GM19395 (cell line): Measurements from ENCODE around the gene TFEB.

Experiments
- ATAC-seq: cut with Tn5 transposase; IDR thresholded peaks from one replicate; pipeline ENCODE4 v1.9.1; 2021; ENCODE audit warnings: mild to moderate bottlenecking, moderate library complexity; ENCODE audit not compliant: unreplicated experiment

The TFEB gene

GRCh38 chr6:41655176-41655575 lies 80.2 kb downstream of the TFEB start:
- ATAC-seq, result no peak

GRCh38 chr6:41654698-41655151 lies 80.7 kb downstream of the TFEB start:
- no peak for ATAC-seq

- ATAC-seq, result no peak
Observed at GRCh38 chr6:41654151-41654697, 81.2 kb downstream of the TFEB start.

- ATAC-seq, result no peak
Observed at GRCh38 chr6:41653691-41654090, 81.7 kb downstream of the TFEB start.

GRCh38 chr6:41652866-41653652 lies 82.3 kb downstream of the TFEB start:
- ATAC-seq, result no peak

GRCh38 chr6:41651962-41652657 lies 83.3 kb downstream of the TFEB start:
- no peak for ATAC-seq

- no peak for ATAC-seq
Observed at GRCh38 chr6:41651246-41651961, 84.0 kb downstream of the TFEB start.

GRCh38 chr6:41650120-41650519 lies 85.3 kb downstream of the TFEB start:
- ATAC-seq, result no peak

GRCh38 chr6:41649596-41649995 lies 85.8 kb downstream of the TFEB start:
- ATAC-seq, result no peak

GRCh38 chr6:41648921-41649320 lies 86.5 kb downstream of the TFEB start:
- ATAC-seq, result no peak

- ATAC-seq, result no peak
Observed at GRCh38 chr6:41648070-41648585, 87.3 kb downstream of the TFEB start.

- ATAC-seq, result no peak
Observed at GRCh38 chr6:41647061-41647511, 88.3 kb downstream of the TFEB start.

GRCh38 chr6:41646026-41646795 lies 89.2 kb downstream of the TFEB start:
- no peak for ATAC-seq

- ATAC-seq, result no peak
Observed at GRCh38 chr6:41645007-41645618, 90.3 kb downstream of the TFEB start.

GRCh38 chr6:41644297-41644879 lies 91.0 kb downstream of the TFEB start:
- ATAC-seq, result no peak

- ATAC-seq, result no peak
Observed at GRCh38 chr6:41643899-41644269, 91.5 kb downstream of the TFEB start.

- ATAC-seq, result no peak
Observed at GRCh38 chr6:41642960-41643898, 92.2 kb downstream of the TFEB start.
